Cardiac fibroblast (primary cell): Measurements from ENCODE around the gene B4GALT5.
"Not testable (repeated sequence)": the region's sequence is repeated elsewhere in the genome, so short reads cannot be mapped to it uniquely, and the experiment has no call there.

Source experiments
- DNase-seq, 2 donors: peaks; one replicate each; pipeline versions ENCODE4 v3.0.0 to v3.0.0-alpha.2; 2010; ENCODE audit warnings: low read depth in 2 of 2
- H3K4me3 ChIP-seq, 2 donors: replicated peaks in 1 of 2; 1 replicate in 1 of 2; 2 replicates in 1 of 2; pipeline ENCODE4 v1.5.1; 2011; ENCODE audit warnings: low read depth in 2 of 2, low read length in 2 of 2, mild to moderate bottlenecking in 2 of 2, moderate library complexity in 1 of 2
- TF ChIP-seq, protein P1 (sequence below): IDR thresholded peaks from one replicate; pipeline ENCODE4 v1.5.1; 2011; ENCODE audit warnings: low read depth, mild to moderate bottlenecking, low read length, inconsistent platforms

B4GALT5 gene

DNA sequence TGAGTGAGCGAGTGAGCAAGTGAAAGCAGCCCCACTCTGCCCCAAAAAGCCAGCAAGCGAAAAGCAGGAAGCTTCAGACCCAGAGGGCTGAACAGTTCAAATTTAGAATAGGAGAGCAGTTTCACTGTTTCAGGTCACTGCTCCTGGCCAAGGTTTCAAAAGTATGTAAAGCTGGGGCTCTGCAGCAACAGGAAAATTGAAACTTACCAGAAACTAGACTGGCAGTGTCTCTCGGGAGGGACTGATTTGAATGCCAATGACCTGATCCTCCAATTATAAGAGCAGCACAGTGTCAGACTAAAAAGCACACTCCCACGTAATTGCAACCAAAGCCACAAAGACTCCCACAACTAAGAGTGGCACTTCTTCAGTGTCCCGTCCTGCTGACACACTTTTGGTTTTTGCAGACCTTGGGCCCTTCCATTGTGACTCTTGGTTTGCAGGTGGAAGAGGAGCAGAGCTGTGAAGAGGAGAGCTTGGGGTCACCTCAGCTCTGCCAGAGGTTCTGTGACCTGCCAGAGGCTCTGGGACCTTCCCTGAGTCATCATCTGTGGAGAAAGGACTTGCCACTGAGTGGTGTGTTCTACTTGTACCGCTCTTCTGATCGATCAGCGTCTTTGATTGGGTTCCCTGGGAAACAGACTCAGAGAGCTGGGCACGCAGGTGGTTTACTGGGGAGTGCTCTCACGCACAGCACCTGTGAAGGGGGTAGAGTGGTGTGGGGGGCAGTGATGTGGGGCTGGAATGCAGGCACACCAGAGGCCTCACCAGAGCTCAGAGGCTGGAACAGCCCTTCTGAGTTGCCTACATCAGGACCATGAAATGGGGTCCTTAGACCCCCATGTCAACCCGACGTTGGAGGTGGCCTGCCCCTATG lies 93.1 kb downstream of the B4GALT5 start:
- H3K4me3 ChIP-seq = no peak overlapping the region
- TF ChIP-seq, protein P1, sequence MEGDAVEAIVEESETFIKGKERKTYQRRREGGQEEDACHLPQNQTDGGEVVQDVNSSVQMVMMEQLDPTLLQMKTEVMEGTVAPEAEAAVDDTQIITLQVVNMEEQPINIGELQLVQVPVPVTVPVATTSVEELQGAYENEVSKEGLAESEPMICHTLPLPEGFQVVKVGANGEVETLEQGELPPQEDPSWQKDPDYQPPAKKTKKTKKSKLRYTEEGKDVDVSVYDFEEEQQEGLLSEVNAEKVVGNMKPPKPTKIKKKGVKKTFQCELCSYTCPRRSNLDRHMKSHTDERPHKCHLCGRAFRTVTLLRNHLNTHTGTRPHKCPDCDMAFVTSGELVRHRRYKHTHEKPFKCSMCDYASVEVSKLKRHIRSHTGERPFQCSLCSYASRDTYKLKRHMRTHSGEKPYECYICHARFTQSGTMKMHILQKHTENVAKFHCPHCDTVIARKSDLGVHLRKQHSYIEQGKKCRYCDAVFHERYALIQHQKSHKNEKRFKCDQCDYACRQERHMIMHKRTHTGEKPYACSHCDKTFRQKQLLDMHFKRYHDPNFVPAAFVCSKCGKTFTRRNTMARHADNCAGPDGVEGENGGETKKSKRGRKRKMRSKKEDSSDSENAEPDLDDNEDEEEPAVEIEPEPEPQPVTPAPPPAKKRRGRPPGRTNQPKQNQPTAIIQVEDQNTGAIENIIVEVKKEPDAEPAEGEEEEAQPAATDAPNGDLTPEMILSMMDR = no peak
- no peak for DNase-seq

DNA sequence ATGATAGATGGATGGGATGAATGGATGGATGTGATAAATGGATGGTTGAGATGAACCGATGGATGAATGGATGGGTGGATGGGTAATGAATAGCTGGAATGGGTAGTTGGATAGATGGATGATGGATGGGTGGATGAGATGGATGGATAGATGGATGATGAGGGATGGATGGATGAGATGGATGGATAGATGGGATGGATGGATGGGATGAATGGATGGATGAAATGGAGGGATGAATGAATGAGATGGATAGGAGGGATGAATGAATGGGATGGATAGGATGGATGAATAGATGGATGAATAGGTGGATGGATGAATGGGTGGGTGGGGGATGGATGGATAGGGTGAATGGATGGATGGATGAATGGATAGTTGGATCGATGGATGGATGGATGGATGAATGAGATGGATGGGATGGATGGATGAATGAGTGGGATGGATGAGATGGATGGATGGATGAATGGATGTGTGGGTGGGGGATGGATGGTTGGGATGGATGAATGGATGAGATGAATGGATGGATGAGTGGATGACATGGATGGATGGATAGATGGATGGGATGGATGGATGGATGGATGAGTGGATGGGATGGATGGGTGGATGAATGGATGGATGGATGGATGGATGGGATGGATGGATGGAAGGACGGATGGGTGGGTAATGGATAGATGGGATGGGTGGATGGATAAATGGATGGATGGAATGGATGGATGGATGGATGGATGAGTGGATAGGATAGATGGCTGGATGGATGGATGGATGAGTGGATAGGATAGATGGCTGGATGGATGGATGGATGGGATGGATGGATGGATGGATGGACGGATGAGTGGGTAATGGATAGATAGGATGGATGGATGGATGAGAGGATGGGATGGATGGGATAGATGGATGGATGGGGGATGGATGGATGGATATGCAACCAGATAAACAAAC lies 94.3 kb downstream of the B4GALT5 start:
- TF ChIP-seq, protein P1 = no peak
- no peak for DNase-seq
- no peak overlapping the region for H3K4me3 ChIP-seq

DNA sequence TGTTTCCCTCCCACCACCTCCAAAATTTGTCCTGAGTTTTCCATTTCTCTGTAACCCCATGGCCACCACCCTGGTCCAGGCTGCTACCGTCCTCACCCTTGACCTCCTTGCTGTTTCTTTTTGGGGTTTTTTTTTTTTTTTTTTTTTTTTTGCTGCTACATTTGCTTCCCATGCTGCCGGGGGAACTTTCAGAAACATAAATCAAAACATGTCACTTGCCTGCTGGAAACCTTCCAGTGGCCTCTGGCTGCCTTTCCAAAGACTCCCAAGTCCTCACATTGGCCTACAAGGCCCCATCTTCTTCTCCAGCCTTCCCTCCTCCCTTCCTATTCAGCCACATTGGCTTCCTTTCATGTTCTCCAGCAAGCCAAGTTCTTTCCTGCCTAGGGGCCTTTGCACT lies 95.4 kb downstream of the B4GALT5 start:
- no peak for DNase-seq
- no peak overlapping the region for H3K4me3 ChIP-seq
- TF ChIP-seq, protein P1 = no peak

DNA sequence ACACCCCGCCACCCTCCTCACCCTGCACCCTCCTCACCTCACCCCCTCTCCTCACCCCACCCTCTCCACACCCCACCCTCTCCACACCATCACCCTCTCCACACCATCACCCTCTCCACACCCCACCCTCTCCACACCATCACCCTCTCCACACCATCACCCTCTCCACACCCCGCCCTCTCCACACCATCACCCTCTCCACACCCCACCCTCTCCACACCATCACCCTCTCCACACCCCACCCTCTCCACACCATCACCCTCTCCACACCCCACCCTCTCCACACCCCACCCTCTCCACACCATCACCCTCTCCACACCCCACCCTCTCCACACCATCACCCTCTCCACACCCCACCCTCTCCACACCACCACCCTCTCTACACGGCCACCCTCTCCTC lies 96.3 kb downstream of the B4GALT5 start:
- DNase-seq, H3K4me3 ChIP-seq: not testable (repeated sequence)

DNA sequence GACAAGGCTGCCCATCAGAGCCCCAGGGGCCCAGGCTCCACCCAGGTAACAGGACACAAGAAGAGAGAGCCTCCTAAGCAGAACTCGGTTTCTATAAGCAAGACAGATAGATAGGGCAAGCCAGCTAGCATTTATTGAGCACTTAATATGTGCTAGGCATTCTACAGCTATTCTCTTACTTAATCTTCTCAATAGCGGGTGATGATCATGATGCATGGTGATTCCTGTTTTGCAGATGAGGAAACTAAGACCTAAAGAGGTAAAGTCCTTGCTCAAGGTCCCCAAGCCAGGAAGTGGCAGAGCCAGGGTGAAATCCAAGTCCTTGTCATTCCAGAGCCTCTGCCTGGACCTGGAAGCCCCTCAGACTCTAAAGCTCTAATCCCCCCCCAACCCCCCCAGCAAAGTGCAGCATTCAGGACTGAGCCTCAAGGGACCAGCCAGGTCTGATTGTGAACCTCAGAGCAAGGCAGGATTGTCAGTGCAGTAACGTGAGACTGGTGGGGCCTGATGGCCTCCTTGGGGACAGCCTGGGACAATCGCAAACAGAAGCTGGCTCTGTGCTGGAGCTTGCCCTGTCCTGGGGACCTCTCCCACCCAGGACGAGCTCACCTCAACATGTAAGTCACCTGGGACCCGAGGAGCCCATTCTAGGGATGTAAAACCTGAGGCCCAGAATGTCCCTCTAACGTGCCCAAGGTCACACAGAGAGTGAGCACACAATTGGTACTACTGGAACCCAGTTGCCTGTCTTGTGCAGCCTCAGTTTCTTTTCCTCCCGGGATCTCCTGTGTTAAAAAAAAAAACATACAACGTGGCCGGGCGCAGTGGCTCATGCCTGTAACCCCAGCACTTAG lies 97.3 kb downstream of the B4GALT5 start:
- DNase-seq = no peak
- TF ChIP-seq, protein P1 = no peak
- H3K4me3 ChIP-seq = no peak overlapping the region

DNA sequence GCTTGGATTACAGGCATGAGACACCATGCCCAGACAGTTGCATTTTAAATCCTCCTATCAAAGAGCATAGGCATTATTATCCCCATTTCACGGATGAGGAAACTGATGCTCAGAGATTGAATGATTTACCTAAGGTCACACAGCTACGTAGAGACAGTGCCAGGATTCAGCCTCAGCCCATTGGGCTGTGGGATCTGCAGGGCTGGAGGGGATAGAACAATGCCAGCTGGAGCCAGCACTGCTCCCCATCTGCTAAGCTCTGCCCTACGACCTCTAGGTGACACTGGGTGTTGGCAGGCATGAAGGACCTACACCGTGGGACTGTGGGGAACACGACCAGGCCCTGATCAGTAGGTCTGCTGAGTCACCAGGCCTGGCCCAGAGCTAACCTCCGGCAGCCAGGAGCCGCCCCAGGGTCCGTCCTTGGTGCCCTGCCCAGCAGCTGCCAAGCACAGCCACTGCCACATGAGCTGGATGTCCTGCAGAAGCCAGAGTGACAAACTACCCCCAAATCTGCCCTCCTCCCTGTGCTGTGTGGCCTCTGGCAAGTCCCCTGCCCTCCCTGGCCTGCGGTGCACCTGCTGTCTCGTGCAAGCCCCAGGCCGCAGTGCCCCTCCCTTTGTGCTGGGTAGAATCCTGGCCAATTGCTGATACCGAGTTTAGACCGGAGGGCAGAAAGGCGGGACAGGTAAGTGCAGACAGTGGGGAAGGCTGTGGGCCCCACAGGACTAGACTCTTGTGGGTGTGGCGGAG lies 98.1 kb downstream of the B4GALT5 start:
- no peak overlapping the region for H3K4me3 ChIP-seq
- TF ChIP-seq, protein P1 = no peak
- no peak for DNase-seq

DNA sequence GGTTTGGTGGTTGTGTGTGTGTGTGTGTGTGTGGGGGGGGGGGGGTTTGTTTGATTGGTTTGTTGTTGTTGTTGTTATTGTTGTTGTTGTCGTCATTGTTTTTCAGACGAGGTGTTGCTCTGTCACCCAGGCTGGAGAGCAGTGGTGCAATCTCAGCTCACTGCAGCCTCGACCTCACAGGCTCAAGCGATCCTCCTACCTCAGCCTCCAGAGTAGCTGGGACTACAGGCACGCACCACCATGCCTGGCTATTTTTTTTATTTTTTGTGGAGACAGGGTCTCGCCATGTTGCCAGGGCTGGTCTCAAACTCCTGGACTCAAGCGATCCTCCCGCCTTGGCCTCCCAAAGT lies 98.7 kb downstream of the B4GALT5 start:
- H3K4me3 ChIP-seq, DNase-seq: not testable (repeated sequence)
